H9 (cell line): ENCODE measurements around the gene PPARD. TPM values are rescaled to one million over a fixed set of nuclear protein-coding genes. Genes with fewer than 3 reads are reported as not detected.

Experiments used
- DNase-seq: peaks from one replicate; pipeline ENCODE4 v3.0.0-alpha.2; 2017
- H2AFZ ChIP-seq: one replicate; pipeline ENCODE4 v1.6.1; 2013; ENCODE audit warnings: mild to moderate bottlenecking, low read length, control low read depth, moderate library complexity
- H2AK5ac ChIP-seq: 2 replicates; pipeline ENCODE4 v1.6.1; 2013; ENCODE audit warnings: low read length, control low read depth, mixed read lengths; ENCODE audit not compliant: insufficient read length
- H2BK120ac ChIP-seq: one replicate; pipeline ENCODE4 v1.6.1; 2013; ENCODE audit warnings: low read depth, mild to moderate bottlenecking, low read length, control low read depth, inconsistent platforms; ENCODE audit not compliant: poor library complexity, severe bottlenecking
- H2BK12ac ChIP-seq: 2 replicates; pipeline ENCODE4 v1.6.1; 2013; ENCODE audit warnings: low read length, control low read depth, mixed read lengths, low read depth; ENCODE audit not compliant: insufficient read length
- H2BK15ac ChIP-seq: 2 replicates; pipeline ENCODE4 v1.6.1; 2013; ENCODE audit warnings: low read depth, low read length, control low read depth
- H2BK20ac ChIP-seq: one replicate; pipeline ENCODE4 v1.6.1; 2013; ENCODE audit warnings: low read depth, mild to moderate bottlenecking, low read length, control low read depth, inconsistent platforms; ENCODE audit not compliant: poor library complexity, severe bottlenecking
- H2BK5ac ChIP-seq: 2 replicates; pipeline ENCODE4 v1.6.1; 2013; ENCODE audit warnings: low read length, control low read depth, mixed read lengths; ENCODE audit not compliant: insufficient read length
- H3K14ac ChIP-seq: 2 replicates; pipeline ENCODE4 v1.6.1; 2013; ENCODE audit warnings: low read length, control low read depth; ENCODE audit not compliant: insufficient read depth
- H3K18ac ChIP-seq: 2 replicates; pipeline ENCODE4 v1.6.1; 2013; ENCODE audit warnings: low read depth, mild to moderate bottlenecking, mixed read lengths, low read length, control low read depth; ENCODE audit not compliant: insufficient read length
- H3K23ac ChIP-seq: 2 replicates; pipeline ENCODE4 v1.6.1; 2013; ENCODE audit warnings: low read length, control low read depth, mixed read lengths, low read depth; ENCODE audit not compliant: insufficient read length
- H3K23me2 ChIP-seq: 2 replicates; pipeline ENCODE4 v1.6.1; 2013; ENCODE audit warnings: low read depth, mild to moderate bottlenecking, mixed read lengths, low read length, control low read depth; ENCODE audit not compliant: insufficient read length, poor library complexity, severe bottlenecking
- H3K27ac ChIP-seq: 2 replicates; pipeline ENCODE4 v1.5.1; 2013; ENCODE audit warnings: low read length, control low read depth, mixed read lengths, low read depth; ENCODE audit not compliant: insufficient read length
- H3K27me3 ChIP-seq: 2 replicates; pipeline ENCODE4 v1.6.1; 2013; ENCODE audit warnings: low read length, control low read depth, inconsistent platforms; ENCODE audit not compliant: insufficient read depth
- H3K4ac ChIP-seq: 2 replicates; pipeline ENCODE4 v1.6.1; 2013; ENCODE audit warnings: low read depth, mild to moderate bottlenecking, control low read depth, inconsistent platforms, low read length, moderate library complexity
- H3K4me1 ChIP-seq: 2 replicates; pipeline ENCODE4 v1.6.1; 2013; ENCODE audit warnings: low read length, control low read depth, inconsistent platforms; ENCODE audit not compliant: insufficient read depth
- H3K4me2 ChIP-seq: 2 replicates; pipeline ENCODE4 v1.6.1; 2013; ENCODE audit warnings: low read length, control low read depth, mixed read lengths; ENCODE audit not compliant: insufficient read length, insufficient read depth
- H3K56ac ChIP-seq: 2 replicates; pipeline ENCODE4 v1.6.1; 2013; ENCODE audit warnings: low read depth, mild to moderate bottlenecking, mixed read lengths, low read length, control low read depth; ENCODE audit not compliant: insufficient read length
- H3K79me1 ChIP-seq: 2 replicates; pipeline ENCODE4 v1.6.1; 2013; ENCODE audit warnings: low read depth, mild to moderate bottlenecking, moderate library complexity, low read length, control low read depth, inconsistent platforms; ENCODE audit not compliant: insufficient read depth, poor library complexity, severe bottlenecking
- H3K79me2 ChIP-seq: 2 replicates; pipeline ENCODE4 v1.6.1; 2013; ENCODE audit warnings: low read length, control low read depth, inconsistent platforms; ENCODE audit not compliant: insufficient read depth
- H3K9ac ChIP-seq: 2 replicates; pipeline ENCODE4 v1.6.1; 2013; ENCODE audit warnings: low read length, control low read depth, mixed read lengths; ENCODE audit not compliant: insufficient read length; ENCODE audit errors: extremely low read depth
- H3K9me3 ChIP-seq: one replicate; pipeline ENCODE4 v1.6.1; 2013; ENCODE audit warnings: low read depth, low read length, inconsistent platforms; ENCODE audit not compliant: control insufficient read depth
- H3T11ph ChIP-seq: one replicate; pipeline ENCODE4 v1.6.1; 2013; ENCODE audit warnings: mild to moderate bottlenecking, low read length, control low read depth, inconsistent platforms
- H4K20me1 ChIP-seq: one replicate; pipeline ENCODE4 v1.6.1; 2013; ENCODE audit not compliant: control insufficient read depth, insufficient read length, insufficient read depth
- H4K5ac ChIP-seq: 2 replicates; pipeline ENCODE4 v1.6.1; 2013; ENCODE audit warnings: low read depth, mild to moderate bottlenecking, mixed read lengths, low read length, control low read depth; ENCODE audit not compliant: insufficient read length
- H4K8ac ChIP-seq: replicated peaks from 2 replicates; pipeline ENCODE4 v1.6.1; 2013; ENCODE audit warnings: low read length, control low read depth, mixed read lengths, low read depth; ENCODE audit not compliant: insufficient read length
- H4K91ac ChIP-seq: 2 replicates; pipeline ENCODE4 v1.6.1; 2013; ENCODE audit warnings: low read depth, mild to moderate bottlenecking, moderate library complexity, mixed read lengths, low read length, control low read depth; ENCODE audit not compliant: insufficient read length
- H3K27ac Mint-ChIP-seq, 3 experiments: 2 replicates in 2 of 3; 3 replicates in 1 of 3; pipeline ENCODE4 v1.8.0; 2020 to 2021; ENCODE audit warnings: mixed read lengths in 3 of 3, mild to moderate bottlenecking in 1 of 3, moderate library complexity in 1 of 3
- H3K27me3 Mint-ChIP-seq: 2 replicates; pipeline ENCODE4 v1.8.0; 2021; ENCODE audit warnings: low read depth, mild to moderate bottlenecking, moderate library complexity, mixed read lengths
- H3K36me3 Mint-ChIP-seq, 3 experiments: 2 replicates in 2 of 3; 3 replicates in 1 of 3; pipeline ENCODE4 v1.8.0; 2020 to 2021; ENCODE audit warnings: low read depth in 3 of 3, mixed read lengths in 3 of 3; ENCODE audit not compliant: insufficient read depth in 1 of 3
- H3K4me1 Mint-ChIP-seq, 2 experiments: 2 replicates each; pipeline ENCODE4 v1.8.0; 2020; ENCODE audit warnings: mixed read lengths in 2 of 2
- H3K4me3 Mint-ChIP-seq, 2 experiments: 2 replicates in 1 of 2; 3 replicates in 1 of 2; pipeline ENCODE4 v1.8.0; 2020 to 2021; ENCODE audit warnings: mild to moderate bottlenecking in 2 of 2, mixed read lengths in 2 of 2, moderate library complexity in 1 of 2
- H3K9me3 Mint-ChIP-seq, 2 experiments: 2 replicates in 1 of 2; 3 replicates in 1 of 2; pipeline ENCODE4 v1.8.0; 2020; ENCODE audit warnings: mild to moderate bottlenecking in 2 of 2, mixed read lengths in 2 of 2, moderate library complexity in 1 of 2
- WGBS: extraction: QIAGEN DNeasy Blood & Tissue Kit; methylation state at CpG from one replicate; pipeline ENCODE4 v1.1.7; 2013; ENCODE audit warnings: missing lambda C conversion rate, low lambda C conversion rate, mixed read lengths; ENCODE audit not compliant: insufficient read length; ENCODE audit errors: extremely low coverage; 5-methylcytosine and 5-hydroxymethylcytosine counted together
- total RNA-seq: library from RNA; stranded (reverse); gene quantifications from 2 replicates; pipeline ENCODE4 v1.2.1, GENCODE V29; 2021
- TF ChIP-seq, protein P1 (sequence below): fragments of 200-600 bp; sonication (generic); conservative IDR thresholded peaks from 3 replicates; pipeline ENCODE4 v1.8.0; 2021; ENCODE audit warnings: antibody characterized with exemption, mild to moderate bottlenecking

The PPARD gene
- total RNA-seq, 1 experiment from 2014 or later: 11.7 TPM

DNA sequence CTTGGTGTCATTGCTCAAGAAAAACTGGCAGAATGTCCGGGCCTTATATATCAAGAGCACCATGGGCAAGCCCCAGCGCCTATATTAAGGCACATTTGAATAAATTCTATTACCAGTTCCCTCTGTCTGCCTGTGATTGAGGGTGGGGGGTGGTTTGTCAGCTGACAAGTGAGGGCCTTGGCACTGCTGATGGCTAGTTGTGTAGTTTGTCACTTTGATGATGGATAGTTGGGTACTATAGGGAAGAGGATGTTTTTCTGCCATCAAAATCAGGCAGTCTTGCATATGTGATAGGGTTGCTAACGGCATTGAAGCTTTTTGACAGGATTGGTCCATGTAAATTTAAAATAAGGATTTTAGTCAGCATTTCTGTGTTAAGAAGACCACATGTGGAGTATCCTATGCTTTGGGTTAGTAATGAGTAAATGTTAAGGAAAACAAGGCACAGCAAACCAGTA, 128.3 kb downstream of the PPARD start:
- H3K79me1 ChIP-seq: peaks cover 3% of the 10 kb centered on the region
- H3K14ac ChIP-seq: no peak overlapping the region
- no peak overlapping the region for H2BK5ac ChIP-seq
- H3K27me3 Mint-ChIP-seq: peaks cover 7% of the 10 kb centered on the region
- no peak overlapping the region for H2AK5ac ChIP-seq
- H3K4me3 Mint-ChIP-seq: peak overlapping the region; percentile 91 to 98
- H3K27ac ChIP-seq: no peak overlapping the region
- no peak for DNase-seq
- peak overlapping the region in 2 of 3 experiments; percentile 3 to 93; a peak in 3 of 7 replicates for H3K27ac Mint-ChIP-seq
- H4K20me1 ChIP-seq: no peaks in the 10 kb centered on the region
- TF ChIP-seq, protein P1, sequence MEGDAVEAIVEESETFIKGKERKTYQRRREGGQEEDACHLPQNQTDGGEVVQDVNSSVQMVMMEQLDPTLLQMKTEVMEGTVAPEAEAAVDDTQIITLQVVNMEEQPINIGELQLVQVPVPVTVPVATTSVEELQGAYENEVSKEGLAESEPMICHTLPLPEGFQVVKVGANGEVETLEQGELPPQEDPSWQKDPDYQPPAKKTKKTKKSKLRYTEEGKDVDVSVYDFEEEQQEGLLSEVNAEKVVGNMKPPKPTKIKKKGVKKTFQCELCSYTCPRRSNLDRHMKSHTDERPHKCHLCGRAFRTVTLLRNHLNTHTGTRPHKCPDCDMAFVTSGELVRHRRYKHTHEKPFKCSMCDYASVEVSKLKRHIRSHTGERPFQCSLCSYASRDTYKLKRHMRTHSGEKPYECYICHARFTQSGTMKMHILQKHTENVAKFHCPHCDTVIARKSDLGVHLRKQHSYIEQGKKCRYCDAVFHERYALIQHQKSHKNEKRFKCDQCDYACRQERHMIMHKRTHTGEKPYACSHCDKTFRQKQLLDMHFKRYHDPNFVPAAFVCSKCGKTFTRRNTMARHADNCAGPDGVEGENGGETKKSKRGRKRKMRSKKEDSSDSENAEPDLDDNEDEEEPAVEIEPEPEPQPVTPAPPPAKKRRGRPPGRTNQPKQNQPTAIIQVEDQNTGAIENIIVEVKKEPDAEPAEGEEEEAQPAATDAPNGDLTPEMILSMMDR: no peak
- no peak overlapping the region for H2AFZ ChIP-seq
- H3K4me1 ChIP-seq: peaks cover 3% of the 10 kb centered on the region; the same call in 1 of the 2 replicates
- H3K9me3 ChIP-seq: no peaks in the 10 kb centered on the region
- no peak overlapping the region for H4K5ac ChIP-seq
- H2BK120ac ChIP-seq: no peak overlapping the region
- H4K8ac ChIP-seq: no peak overlapping the region
- peaks cover 30 to 43% of the 10 kb centered on the region in 2 experiments for H3K4me1 Mint-ChIP-seq
- no peak overlapping the region for H2BK15ac ChIP-seq
- H3T11ph ChIP-seq: no peak overlapping the region
- H2BK12ac ChIP-seq: no peak overlapping the region
- H4K91ac ChIP-seq: no peak overlapping the region
- H3K27me3 ChIP-seq: no peaks in the 10 kb centered on the region
- H2BK20ac ChIP-seq: no peak overlapping the region
- H3K23ac ChIP-seq: no peak overlapping the region
- H3K36me3 Mint-ChIP-seq: peaks cover 38 to 80% (median 73%) of the 10 kb centered on the region in 3 experiments
- peaks cover 19% of the 10 kb centered on the region; the same call in 1 of the 2 replicates for H3K79me2 ChIP-seq
- H3K9me3 Mint-ChIP-seq: peaks cover 6 to 7% of the 10 kb centered on the region in 2 experiments; a peak in 4 of 5 replicates
- H3K18ac ChIP-seq: no peak overlapping the region
- H3K56ac ChIP-seq: no peak overlapping the region
- no peak overlapping the region for H3K4ac ChIP-seq
- H3K9ac ChIP-seq: no peak overlapping the region
- peaks cover 15% of the 10 kb centered on the region for H3K23me2 ChIP-seq
- WGBS: no CpG with 5 or more reads among the region's 3 CpGs
- peak overlapping the region; percentile 95 for H3K4me2 ChIP-seq
